ENCODE data around the gene DUS2. TPM values are rescaled to one million over a fixed set of nuclear protein-coding genes. Genes with fewer than 3 reads are reported as not detected.
"Not testable (repeated sequence)": the region's sequence is repeated elsewhere in the genome, so short reads cannot be mapped to it uniquely, and the experiment has no call there.

DUS2 gene
- total RNA-seq, 1 donor from 2014 or later = 19.4 TPM

- peak in 1 of 2 donors; percentile 75 for DNase-seq (ENCODE audit: low read depth in 2 of 2)
These were observed 68.5 kb downstream of the DUS2 start for GRCh38 chr16:68091380-68092261.

GRCh38 chr16:68092275-68092674 lies 69.2 kb downstream of the DUS2 start:
- DNase-seq (ENCODE audit: low read depth in 2 of 2) = not testable (repeated sequence)

- no peak for DNase-seq (ENCODE audit: low read depth in 2 of 2)
These were observed 70.9 kb downstream of the DUS2 start for GRCh38 chr16:68093816-68094613.

GRCh38 chr16:68094614-68094934 lies 71.5 kb downstream of the DUS2 start:
- no peak for DNase-seq (ENCODE audit: low read depth in 2 of 2)

GRCh38 chr16:68096491-68096890 lies 73.4 kb downstream of the DUS2 start:
- DNase-seq (ENCODE audit: low read depth in 2 of 2) = no peak

- DNase-seq (ENCODE audit: low read depth in 2 of 2) = no peak
These were observed 74.0 kb downstream of the DUS2 start for GRCh38 chr16:68097088-68097487.

GRCh38 chr16:68097895-68098294 lies 74.8 kb downstream of the DUS2 start:
- DNase-seq (ENCODE audit: low read depth in 2 of 2) = no peak

GRCh38 chr16:68100488-68100887 lies 77.4 kb downstream of the DUS2 start:
- no peak for DNase-seq (ENCODE audit: low read depth in 2 of 2)

GRCh38 chr16:68105611-68106010 lies 82.5 kb downstream of the DUS2 start:
- no peak for DNase-seq (ENCODE audit: low read depth in 2 of 2)

GRCh38 chr16:68107230-68107928 lies 84.3 kb downstream of the DUS2 start:
- DNase-seq (ENCODE audit: low read depth in 2 of 2) = not testable (repeated sequence)

- DNase-seq (ENCODE audit: low read depth in 2 of 2) = not testable (repeated sequence)
These were observed 86.1 kb downstream of the DUS2 start for GRCh38 chr16:68109156-68109555.

GRCh38 chr16:68110611-68111010 lies 87.5 kb downstream of the DUS2 start:
- not testable (repeated sequence) for DNase-seq (ENCODE audit: low read depth in 2 of 2)

GRCh38 chr16:68111379-68111778 lies 88.3 kb downstream of the DUS2 start:
- DNase-seq (ENCODE audit: low read depth in 2 of 2) = no peak

GRCh38 chr16:68113059-68113761 lies 90.1 kb downstream of the DUS2 start:
- no peak for DNase-seq (ENCODE audit: low read depth in 2 of 2)

GRCh38 chr16:68113765-68114240 lies 90.7 kb downstream of the DUS2 start:
- DNase-seq (ENCODE audit: low read depth in 2 of 2) = no peak

- DNase-seq (ENCODE audit: low read depth in 2 of 2) = not testable (repeated sequence)
These were observed 91.9 kb downstream of the DUS2 start for GRCh38 chr16:68114939-68115338.

- no peak for DNase-seq (ENCODE audit: low read depth in 2 of 2)
These were observed 92.8 kb downstream of the DUS2 start for GRCh38 chr16:68115851-68116250.

GRCh38 chr16:68116256-68116867 lies 93.3 kb downstream of the DUS2 start:
- peak in 1 of 2 donors; percentile 38 for DNase-seq (ENCODE audit: low read depth in 2 of 2)

GRCh38 chr16:68117884-68118283 lies 94.8 kb downstream of the DUS2 start:
- no peak for DNase-seq (ENCODE audit: low read depth in 2 of 2)

GRCh38 chr16:68118954-68119353 lies 95.9 kb downstream of the DUS2 start:
- DNase-seq (ENCODE audit: low read depth in 2 of 2) = not testable (repeated sequence)

GRCh38 chr16:68120496-68120895 lies 97.4 kb downstream of the DUS2 start:
- DNase-seq (ENCODE audit: low read depth in 2 of 2) = not testable (repeated sequence)
